Neuronal stem cell (in vitro differentiated cells): Measurements from ENCODE around the gene TTLL12.
A peak's percentile ranks its signal among the peaks of the same experiment; 100 is the strongest.

ENCODE experiments used
- DNase-seq: peaks from one replicate; pipeline ENCODE4 v3.0.0-alpha.2; 2013; ENCODE audit warnings: low spot score
- H2AFZ ChIP-seq: one replicate; pipeline ENCODE4 v1.6.1; 2013; ENCODE audit warnings: mild to moderate bottlenecking, low read length, inconsistent platforms
- H2AK5ac ChIP-seq: 2 replicates; pipeline ENCODE4 v1.6.1; 2013; ENCODE audit warnings: low read depth, mild to moderate bottlenecking, inconsistent platforms, low read length, moderate library complexity, mixed read lengths
- H2BK120ac ChIP-seq: 2 replicates; pipeline ENCODE4 v1.6.1; 2013; ENCODE audit warnings: low read depth, mild to moderate bottlenecking, inconsistent platforms, low read length, moderate library complexity, mixed read lengths
- H2BK12ac ChIP-seq: one replicate; pipeline ENCODE4 v1.6.1; 2013; ENCODE audit warnings: low read length, inconsistent platforms
- H2BK15ac ChIP-seq: 2 replicates; pipeline ENCODE4 v1.6.1; 2013; ENCODE audit warnings: mild to moderate bottlenecking, low read length, inconsistent platforms, mixed read lengths
- H2BK5ac ChIP-seq: one replicate; pipeline ENCODE4 v1.6.1; 2013; ENCODE audit warnings: inconsistent platforms, mild to moderate bottlenecking, low read length, moderate library complexity
- H3K14ac ChIP-seq: one replicate; pipeline ENCODE4 v1.6.1; 2013; ENCODE audit warnings: low read length, inconsistent platforms
- H3K18ac ChIP-seq: 2 replicates; pipeline ENCODE4 v1.6.1; 2013; ENCODE audit warnings: low read length, inconsistent platforms
- H3K23ac ChIP-seq: 2 replicates; pipeline ENCODE4 v1.6.1; 2013; ENCODE audit warnings: low read depth, mild to moderate bottlenecking, mixed read lengths, low read length, inconsistent platforms; ENCODE audit not compliant: poor library complexity
- H3K27ac ChIP-seq: replicated peaks from 3 replicates; pipeline ENCODE4 v1.5.1; 2013; ENCODE audit warnings: low read length, inconsistent platforms
- H3K27me3 ChIP-seq, 3 experiments: 2 replicates each; pipeline ENCODE4 v1.6.1; 2013; ENCODE audit warnings: low read length in 3 of 3, mild to moderate bottlenecking in 2 of 3, inconsistent platforms in 1 of 3, low read depth in 1 of 3, mixed read lengths in 1 of 3, moderate library complexity in 1 of 3; ENCODE audit not compliant: control insufficient read depth in 3 of 3, insufficient read depth in 3 of 3
- H3K36me3 ChIP-seq, 2 donors: replicated peaks in 1 of 2; 2 replicates each; pipeline ENCODE4 v1.6.1; 2013; ENCODE audit warnings: low read length in 2 of 2; ENCODE audit not compliant: control insufficient read depth in 2 of 2, insufficient read depth in 2 of 2
- H3K4ac ChIP-seq: 2 replicates; pipeline ENCODE4 v1.6.1; 2013; ENCODE audit warnings: inconsistent platforms, mild to moderate bottlenecking, low read length, moderate library complexity
- H3K4me1 ChIP-seq, 2 donors: 1 replicate in 1 of 2; 2 replicates in 1 of 2; pipeline ENCODE4 v1.6.1; 2013; ENCODE audit warnings: low read length in 2 of 2, low read depth in 1 of 2; ENCODE audit not compliant: control insufficient read depth in 2 of 2, insufficient read depth in 1 of 2
- H3K4me2 ChIP-seq: one replicate; pipeline ENCODE4 v1.6.1; 2013; ENCODE audit warnings: mild to moderate bottlenecking, low read length, inconsistent platforms; ENCODE audit not compliant: insufficient read depth, poor library complexity, severe bottlenecking
- H3K4me3 ChIP-seq, 2 donors: 2 replicates each; pipeline ENCODE4 v1.5.1; 2013; ENCODE audit warnings: low read length in 2 of 2, mild to moderate bottlenecking in 2 of 2, inconsistent platforms in 1 of 2, moderate library complexity in 1 of 2
- H3K79me1 ChIP-seq: one replicate; pipeline ENCODE4 v1.6.1; 2013; ENCODE audit warnings: low read depth, mild to moderate bottlenecking, inconsistent platforms, low read length, moderate library complexity
- H3K9ac ChIP-seq: one replicate; pipeline ENCODE4 v1.6.1; 2013; ENCODE audit warnings: mild to moderate bottlenecking, low read depth, low read length, inconsistent platforms; ENCODE audit not compliant: poor library complexity
- H3K9me3 ChIP-seq, 2 donors: replicated peaks in 1 of 2; 2 replicates each; pipeline versions ENCODE3 to v1.6.1; 2013; ENCODE audit warnings: low read length in 2 of 2, mild to moderate bottlenecking in 2 of 2, inconsistent platforms in 1 of 2, low read depth in 1 of 2, mixed read lengths in 1 of 2, moderate library complexity in 1 of 2; ENCODE audit not compliant: control insufficient read depth in 2 of 2, insufficient read depth in 1 of 2
- H4K8ac ChIP-seq: one replicate; pipeline ENCODE4 v1.6.1; 2013; ENCODE audit warnings: low read depth, mild to moderate bottlenecking, inconsistent platforms, low read length, moderate library complexity
- H4K91ac ChIP-seq: one replicate; pipeline ENCODE4 v1.6.1; 2013; ENCODE audit warnings: low read length, low read depth, mild to moderate bottlenecking, inconsistent platforms; ENCODE audit not compliant: poor library complexity
- WGBS, 2 donors: extraction: QIAGEN DNeasy Blood & Tissue Kit; methylation state at CpG; one replicate each; pipeline ENCODE4 v1.1.7; 2013; ENCODE audit warnings: missing lambda C conversion rate in 2 of 2, mixed read lengths in 1 of 2; ENCODE audit not compliant: insufficient read length in 2 of 2, insufficient replicate concordance in 1 of 2; ENCODE audit errors: extremely low coverage in 2 of 2; 5-methylcytosine and 5-hydroxymethylcytosine counted together

TTLL12 gene

DNA sequence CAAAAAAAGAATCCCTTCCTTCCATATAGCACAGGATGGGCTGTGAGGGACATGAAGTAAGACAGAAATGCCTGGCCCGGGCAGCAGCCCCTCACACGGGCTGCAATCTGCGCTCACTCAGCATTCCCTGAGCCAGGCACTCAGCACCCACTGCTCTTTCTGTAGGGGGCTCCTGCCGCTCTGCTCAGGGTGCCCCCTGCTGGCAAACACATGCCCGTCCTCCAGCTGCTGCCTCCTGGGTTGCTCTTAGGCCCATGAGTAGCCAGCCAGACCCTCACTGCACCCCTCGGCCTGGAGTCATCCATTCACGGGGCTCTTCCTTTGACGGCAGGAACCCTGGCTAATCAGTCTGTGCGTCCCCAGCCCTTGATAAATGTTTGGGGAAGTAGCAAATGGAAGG lies 50.7 kb downstream of the TTLL12 start:
- Histone ChIP-seq H3K18ac (no peak overlapping the region), H2AK5ac (no peak overlapping the region), H2BK12ac (no peak overlapping the region), H2AFZ (no peak overlapping the region), H4K8ac (no peak overlapping the region), H3K27ac (no peak overlapping the region), H3K4me2 (no peak overlapping the region), H3K4ac (no peak overlapping the region), H3K4me3 (no peak overlapping the region), H3K79me1 (peaks cover 7% of the 10 kb centered on the region), H2BK120ac (no peak overlapping the region), H3K9ac (no peak overlapping the region), H2BK5ac (no peak overlapping the region), H3K4me1 (no peaks in the 10 kb centered on the region), H3K9me3 (no peaks in the 10 kb centered on the region), H3K23ac (no peak overlapping the region), H4K91ac (no peak overlapping the region), H3K27me3 (peaks cover 0 to 2% (median 0%) of the 10 kb centered on the region in 3 experiments), H3K14ac (no peak overlapping the region), H3K36me3 (peaks cover 57 to 96% of the 10 kb centered on the region in 2 donors), H2BK15ac (no peak overlapping the region)
- WGBS, 2 donors = no CpG with 5 or more reads among the region's 9 CpGs
- DNase-seq = no peak

DNA sequence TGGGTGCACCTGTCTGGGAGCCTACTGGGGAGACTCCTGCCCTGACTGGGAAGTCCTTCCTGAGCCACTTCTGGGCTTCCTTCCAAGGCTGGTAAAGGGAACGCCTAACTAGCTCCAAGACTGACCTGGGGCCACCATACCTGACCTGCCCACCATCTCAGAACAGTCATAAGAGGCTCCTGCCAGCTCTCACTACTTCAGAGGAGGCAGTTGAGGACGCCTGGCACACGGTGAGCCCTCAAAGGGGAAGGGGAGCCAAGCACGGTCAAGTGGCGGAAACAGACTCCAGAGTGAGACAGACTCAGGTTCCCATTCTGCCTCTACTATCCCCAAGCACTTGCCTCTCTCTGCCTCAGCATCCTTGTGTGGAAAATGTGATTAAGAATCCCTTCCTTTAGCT lies 51.4 kb downstream of the TTLL12 start:
- Histone ChIP-seq H3K9me3 (no peaks in the 10 kb centered on the region), H3K4ac (no peak overlapping the region), H3K14ac (no peak overlapping the region), H3K79me1 (peaks cover 3% of the 10 kb centered on the region), H3K23ac (no peak overlapping the region), H4K8ac (no peak overlapping the region), H2AFZ (no peak overlapping the region), H2BK12ac (no peak overlapping the region), H3K27ac (no peak overlapping the region), H3K4me1 (no peaks in the 10 kb centered on the region), H3K36me3 (peaks cover 51 to 94% of the 10 kb centered on the region in 2 donors), H3K9ac (no peak overlapping the region), H2BK120ac (no peak overlapping the region), H4K91ac (peak overlapping the region; percentile 44), H2AK5ac (no peak overlapping the region), H3K4me2 (no peak overlapping the region), H3K27me3 (peaks cover 0 to 2% (median 0%) of the 10 kb centered on the region in 3 experiments), H3K18ac (no peak overlapping the region), H2BK15ac (no peak overlapping the region), H3K4me3 (peak overlapping the region in 1 of 2 donors; percentile 1), H2BK5ac (no peak overlapping the region)
- DNase-seq = no peak
- WGBS, 2 donors = no CpG with 5 or more reads among the region's 5 CpGs

DNA sequence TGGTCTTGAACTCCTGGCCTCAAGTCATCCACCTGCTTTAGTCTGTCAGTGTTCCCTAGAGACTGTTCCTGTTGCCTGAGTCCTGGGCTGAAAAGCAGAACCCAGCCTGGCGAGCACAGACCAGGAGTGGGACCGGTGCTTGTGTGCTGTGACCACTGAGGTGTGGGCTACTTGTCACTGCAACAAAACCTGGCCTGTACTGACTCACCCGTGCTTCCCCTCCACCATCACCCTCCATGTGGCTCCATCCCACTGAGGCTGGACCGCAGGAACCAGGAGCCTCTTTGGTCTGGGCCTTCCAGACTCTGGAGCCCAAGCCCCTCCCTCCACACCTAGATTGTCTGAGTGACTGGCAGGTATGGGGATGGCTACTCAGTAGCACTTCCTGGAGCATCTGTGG lies 52.4 kb downstream of the TTLL12 start:
- Histone ChIP-seq H2AFZ (no peak overlapping the region), H2BK5ac (no peak overlapping the region), H3K27ac (no peak overlapping the region), H4K91ac (no peak overlapping the region), H3K14ac (no peak overlapping the region), H3K18ac (no peak overlapping the region), H2AK5ac (no peak overlapping the region), H4K8ac (no peak overlapping the region), H2BK12ac (no peak overlapping the region), H3K36me3 (peaks cover 45 to 84% of the 10 kb centered on the region in 2 donors), H3K4me2 (no peak overlapping the region), H3K79me1 (peaks cover 3% of the 10 kb centered on the region), H3K27me3 (peaks cover 0 to 2% (median 0%) of the 10 kb centered on the region in 3 experiments), H2BK120ac (no peak overlapping the region), H3K4me3 (no peak overlapping the region), H3K4me1 (peaks cover 0 to 1% of the 10 kb centered on the region in 2 donors), H3K9me3 (no peaks in the 10 kb centered on the region), H3K4ac (no peak overlapping the region), H3K23ac (no peak overlapping the region), H3K9ac (no peak overlapping the region), H2BK15ac (no peak overlapping the region)
- no peak for DNase-seq
- no CpG with 5 or more reads among the region's 4 CpGs for WGBS, 2 donors

DNA sequence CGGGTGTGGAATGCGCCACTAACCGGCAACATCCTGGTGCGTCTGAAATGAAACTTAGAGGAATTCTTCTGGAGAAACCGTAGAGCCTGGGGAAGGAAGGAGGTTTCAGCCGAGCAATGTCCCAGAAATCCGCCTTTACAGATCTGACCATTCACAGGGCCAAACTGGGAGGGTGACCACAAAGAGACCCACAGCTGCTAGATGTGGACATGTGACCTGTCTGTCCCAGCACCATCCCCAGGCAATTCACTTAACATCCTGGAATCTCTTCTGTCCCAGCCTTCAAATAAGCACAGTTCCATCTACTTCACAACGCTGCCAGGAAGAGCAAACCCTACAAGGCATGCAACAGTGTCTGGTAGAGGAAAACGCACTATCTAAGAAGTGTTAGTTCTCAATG lies 53.5 kb downstream of the TTLL12 start:
- H2BK120ac ChIP-seq = no peak overlapping the region
- H2BK15ac ChIP-seq = no peak overlapping the region
- no peak overlapping the region for H2BK5ac ChIP-seq
- no peak overlapping the region for H3K14ac ChIP-seq
- H4K8ac ChIP-seq = no peak overlapping the region
- H3K23ac ChIP-seq = no peak overlapping the region
- H3K4me1 ChIP-seq = peaks cover 0 to 3% of the 10 kb centered on the region in 2 donors
- H2BK12ac ChIP-seq = no peak overlapping the region
- no peak overlapping the region for H3K4ac ChIP-seq
- H3K27me3 ChIP-seq = peaks cover 0 to 2% (median 0%) of the 10 kb centered on the region in 3 experiments
- no peak overlapping the region for H2AFZ ChIP-seq
- no peak overlapping the region for H3K9ac ChIP-seq
- H3K79me1 ChIP-seq = peaks cover 3% of the 10 kb centered on the region
- H3K9me3 ChIP-seq = no peaks in the 10 kb centered on the region
- no peak overlapping the region for H3K18ac ChIP-seq
- WGBS, 2 donors = no CpG with 5 or more reads among the region's 9 CpGs
- H2AK5ac ChIP-seq = no peak overlapping the region
- peaks cover 39 to 72% of the 10 kb centered on the region in 2 donors for H3K36me3 ChIP-seq
- no peak for DNase-seq
- no peak overlapping the region for H3K27ac ChIP-seq
- no peak overlapping the region for H4K91ac ChIP-seq
- H3K4me3 ChIP-seq = no peak overlapping the region
- no peak overlapping the region for H3K4me2 ChIP-seq
